HL-60 (cell line): Measurements from ENCODE around the gene KRTAP19-4.
"Not testable (repeated sequence)": the region's sequence is repeated elsewhere in the genome, so short reads cannot be mapped to it uniquely, and the experiment has no call there.

Experiments used
- DNase-seq, 2 experiments: peaks; one replicate each; pipeline ENCODE4 v3.0.0-alpha.2; 2010 to 2020; ENCODE audit warnings: low read depth in 1 of 2, low spot score in 1 of 2
- H3K27ac ChIP-seq: fragments of 250-450 bp; sonication (Bioruptor Pico); replicated peaks from 2 replicates; pipeline ENCODE4 v1.5.1; 2020; ENCODE audit warnings: mild to moderate bottlenecking, moderate library complexity
- H3K27me3 ChIP-seq: fragments of 250-450 bp; sonication (Bioruptor Pico); 2 replicates; pipeline ENCODE4 v1.5.1; 2021; ENCODE audit warnings: mild to moderate bottlenecking, moderate library complexity; ENCODE audit not compliant: insufficient read depth, poor library complexity, severe bottlenecking
- H3K4me3 ChIP-seq: replicated peaks from 2 replicates; pipeline ENCODE4 v1.5.1; 2011; ENCODE audit warnings: mild to moderate bottlenecking, control low read depth, low read length; ENCODE audit not compliant: insufficient read depth
- GABPA ChIP-seq: IDR thresholded peaks from 2 replicates; pipeline ENCODE4 v1.6.1; 2012; ENCODE audit warnings: low read depth
- POLR2AphosphoS5 ChIP-seq: IDR thresholded peaks from 2 replicates; pipeline ENCODE4 v1.6.1; 2012; ENCODE audit warnings: low read depth
- SPI1 ChIP-seq: IDR thresholded peaks from 2 replicates; pipeline ENCODE4 v1.6.1; 2012; ENCODE audit warnings: low read depth, mild to moderate bottlenecking, borderline replicate concordance
- TF ChIP-seq, protein P1 (sequence below): IDR thresholded peaks from one replicate; pipeline ENCODE4 v1.5.1; 2011; ENCODE audit warnings: low read length, control low read depth, inconsistent platforms; ENCODE audit not compliant: insufficient read depth
- TF ChIP-seq, protein P2 (sequence below): IDR thresholded peaks from 2 replicates; pipeline ENCODE4 v1.6.1; 2012; ENCODE audit warnings: low read depth; ENCODE audit not compliant: insufficient replicate concordance

KRTAP19-4 gene

GRCh38 chr21:30515681-30516080, 18.7 kb upstream of the KRTAP19-4 start:
- DNase-seq: no peak
- Histone ChIP-seq H3K4me3 (no peak overlapping the region), H3K27ac (no peak overlapping the region), H3K27me3 (no peaks in the 10 kb centered on the region)
- TF ChIP-seq, protein P1, sequence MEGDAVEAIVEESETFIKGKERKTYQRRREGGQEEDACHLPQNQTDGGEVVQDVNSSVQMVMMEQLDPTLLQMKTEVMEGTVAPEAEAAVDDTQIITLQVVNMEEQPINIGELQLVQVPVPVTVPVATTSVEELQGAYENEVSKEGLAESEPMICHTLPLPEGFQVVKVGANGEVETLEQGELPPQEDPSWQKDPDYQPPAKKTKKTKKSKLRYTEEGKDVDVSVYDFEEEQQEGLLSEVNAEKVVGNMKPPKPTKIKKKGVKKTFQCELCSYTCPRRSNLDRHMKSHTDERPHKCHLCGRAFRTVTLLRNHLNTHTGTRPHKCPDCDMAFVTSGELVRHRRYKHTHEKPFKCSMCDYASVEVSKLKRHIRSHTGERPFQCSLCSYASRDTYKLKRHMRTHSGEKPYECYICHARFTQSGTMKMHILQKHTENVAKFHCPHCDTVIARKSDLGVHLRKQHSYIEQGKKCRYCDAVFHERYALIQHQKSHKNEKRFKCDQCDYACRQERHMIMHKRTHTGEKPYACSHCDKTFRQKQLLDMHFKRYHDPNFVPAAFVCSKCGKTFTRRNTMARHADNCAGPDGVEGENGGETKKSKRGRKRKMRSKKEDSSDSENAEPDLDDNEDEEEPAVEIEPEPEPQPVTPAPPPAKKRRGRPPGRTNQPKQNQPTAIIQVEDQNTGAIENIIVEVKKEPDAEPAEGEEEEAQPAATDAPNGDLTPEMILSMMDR: no peak
- TF ChIP-seq POLR2AphosphoS5 (no peak), GABPA (no peak)

DNA sequence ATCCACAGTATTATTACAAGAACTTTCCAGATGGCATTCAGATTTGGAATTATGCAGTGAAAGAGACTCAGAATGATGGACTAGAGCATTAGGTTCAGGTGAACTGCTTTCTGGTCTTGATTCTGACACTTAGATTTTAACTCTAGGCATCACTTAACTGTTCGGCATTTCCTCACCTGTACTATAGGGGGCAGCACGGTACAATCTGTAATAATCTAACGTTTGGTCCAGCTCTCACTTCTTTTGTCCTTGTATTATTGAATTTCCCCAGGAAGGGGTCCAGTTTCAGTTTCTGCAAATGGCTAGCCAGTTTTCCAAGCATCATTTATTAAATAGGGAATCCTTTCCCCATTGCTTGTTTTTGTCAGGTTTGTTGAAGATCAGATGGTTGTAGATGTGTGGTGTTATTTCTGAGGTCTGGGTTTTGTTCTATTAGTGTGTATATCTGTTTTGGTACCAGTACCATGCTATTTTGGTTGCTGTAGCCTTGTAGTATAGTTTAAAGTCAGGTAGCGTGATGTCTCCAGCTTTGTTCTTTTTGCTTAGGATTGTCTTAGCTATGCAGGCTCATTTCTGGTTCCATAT, 8.7 kb upstream of the KRTAP19-4 start:
- not testable (repeated sequence) for DNase-seq, H3K4me3 ChIP-seq, H3K27ac ChIP-seq, H3K27me3 ChIP-seq

DNA sequence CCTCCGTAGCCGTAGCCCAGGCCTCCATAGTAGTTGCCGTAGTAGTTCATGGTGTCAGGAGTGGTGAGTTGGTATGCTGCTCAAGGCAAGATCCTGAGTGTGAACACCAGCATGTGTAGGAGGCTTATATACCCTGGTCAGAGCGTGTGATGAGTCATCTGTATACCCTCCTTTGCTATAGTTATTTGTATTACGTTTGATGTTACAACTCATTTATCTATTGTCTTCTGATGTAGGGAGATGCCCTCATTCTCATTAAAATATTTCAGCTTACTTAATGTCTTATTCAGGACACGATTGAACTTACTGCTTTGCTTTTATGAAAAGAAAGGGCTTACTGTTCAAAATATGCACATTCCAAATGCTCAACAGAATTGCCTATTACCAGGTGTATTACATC, 5.1 kb upstream of the KRTAP19-4 start, which contains the start of gene KRTAP19-5:
KRTAP19-5 (minus strand) TSS at position 101 of the 400 bp plus-strand sequence; CDS start at position 50, 51 bp downstream.
- no peak for DNase-seq
- Histone ChIP-seq H3K4me3 (no peak within 1 kb of the TSS), H3K27me3 (no peaks in the 10 kb centered on the region), H3K27ac (no peak within 1 kb of the TSS)
- TF ChIP-seq POLR2AphosphoS5: no peak
- TF ChIP-seq, protein P1: no peak
- no peak for TF ChIP-seq SPI1
- TF ChIP-seq, protein P2, sequence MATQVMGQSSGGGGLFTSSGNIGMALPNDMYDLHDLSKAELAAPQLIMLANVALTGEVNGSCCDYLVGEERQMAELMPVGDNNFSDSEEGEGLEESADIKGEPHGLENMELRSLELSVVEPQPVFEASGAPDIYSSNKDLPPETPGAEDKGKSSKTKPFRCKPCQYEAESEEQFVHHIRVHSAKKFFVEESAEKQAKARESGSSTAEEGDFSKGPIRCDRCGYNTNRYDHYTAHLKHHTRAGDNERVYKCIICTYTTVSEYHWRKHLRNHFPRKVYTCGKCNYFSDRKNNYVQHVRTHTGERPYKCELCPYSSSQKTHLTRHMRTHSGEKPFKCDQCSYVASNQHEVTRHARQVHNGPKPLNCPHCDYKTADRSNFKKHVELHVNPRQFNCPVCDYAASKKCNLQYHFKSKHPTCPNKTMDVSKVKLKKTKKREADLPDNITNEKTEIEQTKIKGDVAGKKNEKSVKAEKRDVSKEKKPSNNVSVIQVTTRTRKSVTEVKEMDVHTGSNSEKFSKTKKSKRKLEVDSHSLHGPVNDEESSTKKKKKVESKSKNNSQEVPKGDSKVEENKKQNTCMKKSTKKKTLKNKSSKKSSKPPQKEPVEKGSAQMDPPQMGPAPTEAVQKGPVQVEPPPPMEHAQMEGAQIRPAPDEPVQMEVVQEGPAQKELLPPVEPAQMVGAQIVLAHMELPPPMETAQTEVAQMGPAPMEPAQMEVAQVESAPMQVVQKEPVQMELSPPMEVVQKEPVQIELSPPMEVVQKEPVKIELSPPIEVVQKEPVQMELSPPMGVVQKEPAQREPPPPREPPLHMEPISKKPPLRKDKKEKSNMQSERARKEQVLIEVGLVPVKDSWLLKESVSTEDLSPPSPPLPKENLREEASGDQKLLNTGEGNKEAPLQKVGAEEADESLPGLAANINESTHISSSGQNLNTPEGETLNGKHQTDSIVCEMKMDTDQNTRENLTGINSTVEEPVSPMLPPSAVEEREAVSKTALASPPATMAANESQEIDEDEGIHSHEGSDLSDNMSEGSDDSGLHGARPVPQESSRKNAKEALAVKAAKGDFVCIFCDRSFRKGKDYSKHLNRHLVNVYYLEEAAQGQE: no peak
- no peak for TF ChIP-seq GABPA

- TF ChIP-seq POLR2AphosphoS5 (no peak), GABPA (no peak), SPI1 (no peak)
- no peak within 1 kb of the TSS for H3K4me3 ChIP-seq
- H3K27ac ChIP-seq: no peak within 1 kb of the TSS
- DNase-seq: no peak
- H3K27me3 ChIP-seq: no peaks in the 10 kb centered on the region
Measured at GRCh38 chr21:30491963-30492428, 5.0 kb downstream of the KRTAP19-4 start, which contains the start of gene KRTAP19-3. KRTAP19-3 (minus strand) TSS chr21:30492013; CDS start chr21:30491957, 56 bp downstream.

GRCh38 chr21:30487336-30487735, 9.6 kb downstream of the KRTAP19-4 start, which contains the start of gene KRTAP19-2:
KRTAP19-2 (minus strand) TSS chr21:30487436; CDS start chr21:30487348, 88 bp downstream.
- TF ChIP-seq POLR2AphosphoS5 (no peak), GABPA (no peak), SPI1 (no peak)
- TF ChIP-seq, protein P2: no peak
- TF ChIP-seq, protein P1: no peak
- no peak for DNase-seq
- Histone ChIP-seq H3K27me3 (no peaks in the 10 kb centered on the region), H3K27ac (no peak within 1 kb of the TSS), H3K4me3 (no peak within 1 kb of the TSS)
